SK-N-SH treated with all-trans-retinoic acid at 6 μM for 48 hours (cell line): Measurements from ENCODE around the gene KDM4B.

Experiments used
- ATAC-seq: fragments of 200-7000 bp; cut with Tn5 transposase; 3 replicates; pipeline ENCODE4 v1.9.1; 2020; ENCODE audit warnings: mild to moderate bottlenecking, moderate library complexity
- ARNTL ChIP-seq: fragments of 450-650 bp; formaldehyde crosslinking; IDR thresholded peaks from 2 replicates; pipeline ENCODE4 v1.5.0; 2020; ENCODE audit warnings: low read depth, mild to moderate bottlenecking, moderate library complexity, borderline replicate concordance
- CREB5 ChIP-seq: fragments of 250-450 bp; sonication (Bioruptor Pico); IDR thresholded peaks from 2 replicates; pipeline ENCODE4 v1.5.1; 2020; ENCODE audit warnings: low read depth, mild to moderate bottlenecking, moderate library complexity
- CSDC2 ChIP-seq: fragments of 250-450 bp; sonication (Bioruptor Pico); IDR thresholded peaks from 2 replicates; pipeline ENCODE4 v1.5.0; 2020; ENCODE audit warnings: mild to moderate bottlenecking, moderate library complexity
- CSRNP3 ChIP-seq: fragments of 250-450 bp; sonication (Bioruptor Pico); IDR thresholded peaks from 2 replicates; pipeline ENCODE4 v1.5.1; 2021; ENCODE audit warnings: mild to moderate bottlenecking, moderate library complexity
- ESRRG ChIP-seq: fragments of 250-450 bp; sonication (Bioruptor Pico); IDR thresholded peaks from 2 replicates; pipeline ENCODE4 v1.6.1; 2021; ENCODE audit warnings: mild to moderate bottlenecking
- GLIS3 ChIP-seq: fragments of 250-450 bp; sonication (Bioruptor Pico); IDR thresholded peaks from 2 replicates; pipeline ENCODE4 v1.5.0; 2020; ENCODE audit warnings: mild to moderate bottlenecking, moderate library complexity
- ISL1 ChIP-seq: fragments of 250-450 bp; sonication (Bioruptor Pico); IDR thresholded peaks from 2 replicates; pipeline ENCODE4 v2.1.2; 2022; ENCODE audit warnings: mild to moderate bottlenecking, moderate library complexity
- OSR1 ChIP-seq: fragments of 250-450 bp; sonication (Bioruptor Pico); IDR thresholded peaks from 2 replicates; pipeline ENCODE4 v1.8.0; 2022; ENCODE audit warnings: moderate library complexity, mild to moderate bottlenecking, inconsistent platforms
- POU6F1 ChIP-seq: fragments of 250-450 bp; sonication (Bioruptor Pico); IDR thresholded peaks from 2 replicates; pipeline ENCODE4 v1.8.0; 2021; ENCODE audit warnings: low read depth, mild to moderate bottlenecking, moderate library complexity, borderline replicate concordance
- PPARA ChIP-seq: fragments of 250-450 bp; sonication (Bioruptor Pico); IDR thresholded peaks from 2 replicates; pipeline ENCODE4 v1.5.0; 2020; ENCODE audit warnings: mild to moderate bottlenecking, borderline replicate concordance
- RARB ChIP-seq: fragments of 250-450 bp; sonication (Bioruptor Pico); IDR thresholded peaks from 2 replicates; pipeline ENCODE4 v1.8.0; 2021; ENCODE audit warnings: mild to moderate bottlenecking, moderate library complexity
- SNAI2 ChIP-seq: fragments of 250-450 bp; sonication (Bioruptor Pico); IDR thresholded peaks from 2 replicates; pipeline ENCODE4 v1.5.0; 2020; ENCODE audit warnings: mild to moderate bottlenecking, moderate library complexity
- TCF4 ChIP-seq: fragments of 250-450 bp; sonication (Bioruptor Pico); IDR thresholded peaks from 2 replicates; pipeline ENCODE4 v1.8.0; 2021; ENCODE audit warnings: mild to moderate bottlenecking, moderate library complexity, borderline replicate concordance
- TOX ChIP-seq: fragments of 250-450 bp; sonication (Bioruptor Pico); IDR thresholded peaks from 2 replicates; pipeline ENCODE4 v1.8.0; 2021; ENCODE audit warnings: mild to moderate bottlenecking, moderate library complexity, borderline replicate concordance
- ZC3H10 ChIP-seq: fragments of 250-450 bp; sonication (Bioruptor Pico); IDR thresholded peaks from 2 replicates; pipeline ENCODE4 v1.5.1; 2021; ENCODE audit warnings: mild to moderate bottlenecking, moderate library complexity
- ZFP3 ChIP-seq: fragments of 250-450 bp; sonication (Bioruptor Pico); IDR thresholded peaks from 2 replicates; pipeline ENCODE4 v1.5.0; 2020; ENCODE audit warnings: mild to moderate bottlenecking, moderate library complexity
- ZNF565 ChIP-seq: fragments of 450-650 bp; formaldehyde crosslinking; conservative IDR thresholded peaks from 2 replicates; pipeline ENCODE4 v1.5.0; 2020; ENCODE audit warnings: low read depth, mild to moderate bottlenecking, moderate library complexity
- ZNF70 ChIP-seq: fragments of 450-650 bp; formaldehyde crosslinking; IDR thresholded peaks from 2 replicates; pipeline ENCODE4 v1.5.0; 2020; ENCODE audit warnings: mild to moderate bottlenecking, moderate library complexity
- ZNF8 ChIP-seq: fragments of 450-650 bp; formaldehyde crosslinking; IDR thresholded peaks from 2 replicates; pipeline ENCODE4 v1.5.0; 2020; ENCODE audit warnings: mild to moderate bottlenecking, moderate library complexity
- TF ChIP-seq, protein P1 (sequence below): fragments of 250-450 bp; sonication (Bioruptor Pico); IDR thresholded peaks from 2 replicates; pipeline ENCODE4 v1.8.0; 2020; ENCODE audit warnings: mild to moderate bottlenecking, moderate library complexity, borderline replicate concordance

The KDM4B gene

GRCh38 chr19:4966591-4966990 lies 2.3 kb upstream of the KDM4B start (continued):
- TF ChIP-seq, protein P1, sequence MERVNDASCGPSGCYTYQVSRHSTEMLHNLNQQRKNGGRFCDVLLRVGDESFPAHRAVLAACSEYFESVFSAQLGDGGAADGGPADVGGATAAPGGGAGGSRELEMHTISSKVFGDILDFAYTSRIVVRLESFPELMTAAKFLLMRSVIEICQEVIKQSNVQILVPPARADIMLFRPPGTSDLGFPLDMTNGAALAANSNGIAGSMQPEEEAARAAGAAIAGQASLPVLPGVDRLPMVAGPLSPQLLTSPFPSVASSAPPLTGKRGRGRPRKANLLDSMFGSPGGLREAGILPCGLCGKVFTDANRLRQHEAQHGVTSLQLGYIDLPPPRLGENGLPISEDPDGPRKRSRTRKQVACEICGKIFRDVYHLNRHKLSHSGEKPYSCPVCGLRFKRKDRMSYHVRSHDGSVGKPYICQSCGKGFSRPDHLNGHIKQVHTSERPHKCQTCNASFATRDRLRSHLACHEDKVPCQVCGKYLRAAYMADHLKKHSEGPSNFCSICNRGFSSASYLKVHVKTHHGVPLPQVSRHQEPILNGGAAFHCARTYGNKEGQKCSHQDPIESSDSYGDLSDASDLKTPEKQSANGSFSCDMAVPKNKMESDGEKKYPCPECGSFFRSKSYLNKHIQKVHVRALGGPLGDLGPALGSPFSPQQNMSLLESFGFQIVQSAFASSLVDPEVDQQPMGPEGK: no peak
- TF ChIP-seq CSDC2 (CRISPR knock-in tag): no peak
- TF ChIP-seq ESRRG: no peak
- TF ChIP-seq ZNF70 (CRISPR knock-in tag): no peak

DNA sequence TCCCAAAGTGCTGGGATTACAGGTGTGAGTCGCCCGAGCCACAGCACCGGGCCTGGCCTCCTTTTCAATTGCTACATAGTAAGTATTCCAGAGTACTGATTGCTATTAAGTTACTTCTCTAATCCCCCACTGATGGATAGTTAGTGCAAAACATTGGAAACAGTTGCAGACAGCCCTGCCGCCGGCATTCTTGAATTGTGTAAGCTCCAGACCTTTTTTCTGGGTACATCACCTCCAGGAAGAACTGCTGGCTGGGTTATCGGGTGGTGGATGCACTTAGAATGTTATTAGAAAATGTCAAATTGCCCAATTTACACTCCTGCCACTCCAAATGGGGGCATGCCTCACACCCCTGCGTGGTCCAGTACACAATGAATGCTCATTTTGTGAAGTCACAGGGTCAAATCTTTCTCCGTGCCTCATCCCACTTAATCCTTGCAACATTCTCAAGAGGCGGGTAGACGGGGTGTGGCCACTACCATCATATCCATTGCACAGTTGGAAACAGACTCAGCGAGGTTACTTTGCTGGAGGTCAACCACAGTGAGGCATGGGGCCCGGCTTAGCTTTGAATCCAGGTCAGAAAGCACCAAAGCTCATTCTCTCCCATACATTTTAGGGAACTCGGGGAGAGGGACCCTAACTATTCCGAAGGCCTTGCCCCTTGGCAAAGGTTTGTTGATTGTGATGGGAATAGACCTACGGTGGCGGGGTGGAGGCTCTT lies 1.0 kb upstream of the KDM4B start:
- TF ChIP-seq OSR1 (CRISPR knock-in tag) (no peak), CSRNP3 (CRISPR knock-in tag) (no peak)
- ATAC-seq: no peak

DNA sequence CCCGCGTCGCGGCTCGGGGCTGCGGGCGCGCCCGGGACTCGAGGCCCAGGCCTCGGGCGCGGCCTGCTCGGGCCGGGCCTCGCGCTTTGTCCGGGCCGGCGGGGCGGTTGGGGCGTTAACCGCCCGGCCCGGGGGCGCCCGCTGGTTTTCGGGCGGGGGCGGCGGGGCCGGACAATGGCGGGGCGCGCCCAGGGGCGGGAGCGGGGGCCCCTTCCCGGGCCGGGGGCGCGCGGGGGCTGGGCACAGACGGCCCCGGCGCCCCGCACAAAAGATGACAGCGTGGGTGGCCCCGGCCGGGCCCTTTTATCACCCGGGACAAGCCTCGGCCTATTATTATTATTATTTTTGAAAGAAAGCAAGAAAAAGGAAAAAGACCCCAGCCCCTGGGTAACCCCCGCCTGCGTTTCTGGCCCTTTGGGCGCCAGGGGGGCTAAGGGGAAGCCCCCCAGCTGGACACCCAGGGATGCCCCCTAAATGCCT lies 419 bp downstream of the KDM4B start:
- TF ChIP-seq ZNF70 (CRISPR knock-in tag) (no peak), ISL1 (no peak), PPARA (CRISPR knock-in tag) (no peak), ZNF565 (CRISPR knock-in tag) (no peak), CREB5 (CRISPR knock-in tag) (no peak), OSR1 (CRISPR knock-in tag) (no peak), RARB (CRISPR knock-in tag) (no peak), ZC3H10 (CRISPR knock-in tag) (no peak), ZNF8 (CRISPR knock-in tag) (no peak), TCF4 (CRISPR knock-in tag) (no peak), ARNTL (CRISPR knock-in tag) (no peak), POU6F1 (CRISPR knock-in tag) (no peak), ZFP3 (CRISPR knock-in tag) (no peak), GLIS3 (CRISPR knock-in tag) (no peak), CSRNP3 (CRISPR knock-in tag) (no peak), ESRRG (no peak), SNAI2 (CRISPR knock-in tag) (no peak), TOX (CRISPR knock-in tag) (no peak), CSDC2 (CRISPR knock-in tag) (no peak)
- ATAC-seq: no peak
